HG02678 (cell line): ENCODE results near the gene RIN3.
A peak's percentile ranks its signal among the peaks of the same experiment; 100 is the strongest.

Experiments used
- ATAC-seq: cut with Tn5 transposase; IDR thresholded peaks from one replicate; pipeline ENCODE4 v1.9.1; 2021; ENCODE audit warnings: mild to moderate bottlenecking, moderate library complexity; ENCODE audit not compliant: unreplicated experiment

RIN3 gene, protein sequence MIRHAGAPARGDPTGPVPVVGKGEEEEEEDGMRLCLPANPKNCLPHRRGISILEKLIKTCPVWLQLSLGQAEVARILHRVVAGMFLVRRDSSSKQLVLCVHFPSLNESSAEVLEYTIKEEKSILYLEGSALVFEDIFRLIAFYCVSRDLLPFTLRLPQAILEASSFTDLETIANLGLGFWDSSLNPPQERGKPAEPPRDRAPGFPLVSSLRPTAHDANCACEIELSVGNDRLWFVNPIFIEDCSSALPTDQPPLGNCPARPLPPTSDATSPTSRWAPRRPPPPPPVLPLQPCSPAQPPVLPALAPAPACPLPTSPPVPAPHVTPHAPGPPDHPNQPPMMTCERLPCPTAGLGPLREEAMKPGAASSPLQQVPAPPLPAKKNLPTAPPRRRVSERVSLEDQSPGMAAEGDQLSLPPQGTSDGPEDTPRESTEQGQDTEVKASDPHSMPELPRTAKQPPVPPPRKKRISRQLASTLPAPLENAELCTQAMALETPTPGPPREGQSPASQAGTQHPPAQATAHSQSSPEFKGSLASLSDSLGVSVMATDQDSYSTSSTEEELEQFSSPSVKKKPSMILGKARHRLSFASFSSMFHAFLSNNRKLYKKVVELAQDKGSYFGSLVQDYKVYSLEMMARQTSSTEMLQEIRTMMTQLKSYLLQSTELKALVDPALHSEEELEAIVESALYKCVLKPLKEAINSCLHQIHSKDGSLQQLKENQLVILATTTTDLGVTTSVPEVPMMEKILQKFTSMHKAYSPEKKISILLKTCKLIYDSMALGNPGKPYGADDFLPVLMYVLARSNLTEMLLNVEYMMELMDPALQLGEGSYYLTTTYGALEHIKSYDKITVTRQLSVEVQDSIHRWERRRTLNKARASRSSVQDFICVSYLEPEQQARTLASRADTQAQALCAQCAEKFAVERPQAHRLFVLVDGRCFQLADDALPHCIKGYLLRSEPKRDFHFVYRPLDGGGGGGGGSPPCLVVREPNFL

DNA sequence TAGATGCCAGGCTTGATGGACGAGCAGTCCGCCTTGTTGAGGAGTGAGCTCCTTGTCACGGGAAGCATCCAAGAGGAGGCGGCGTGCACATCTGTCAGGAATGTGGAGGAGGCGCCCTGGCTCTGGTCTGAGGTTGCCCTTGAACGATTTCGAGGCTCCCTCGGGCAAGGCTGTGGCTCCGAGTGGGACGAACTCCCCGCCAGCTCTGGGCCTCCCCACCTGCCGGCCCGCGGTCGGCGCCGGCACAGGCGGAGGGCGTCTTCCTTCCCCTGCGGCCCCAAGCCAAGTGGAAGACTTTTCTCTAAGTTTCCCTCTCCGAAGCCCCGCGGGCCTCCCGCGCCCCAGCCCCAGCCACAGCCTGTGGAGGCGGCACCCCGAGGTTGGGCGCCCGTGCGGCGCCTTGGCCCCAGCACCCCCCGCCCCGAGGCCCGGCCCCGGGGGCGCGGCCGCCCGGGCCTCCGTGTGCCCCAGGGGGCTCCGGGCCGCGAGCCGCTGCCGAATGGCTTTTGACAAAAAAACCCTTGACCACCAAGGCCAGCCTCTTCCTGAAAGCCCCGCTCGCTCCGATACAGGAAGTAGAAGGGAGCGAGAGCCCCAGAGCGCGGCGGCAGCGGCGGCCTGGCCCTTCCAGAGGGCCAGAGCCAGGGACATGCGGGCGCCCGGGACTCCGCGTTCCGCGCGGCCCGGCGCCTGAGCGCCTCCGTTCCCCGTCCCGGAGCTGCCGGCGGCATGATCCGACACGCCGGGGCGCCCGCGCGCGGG lies at the start of gene RIN3:
TSS of gene RIN3 (plus strand) at position 578 of the 762 bp plus-strand sequence. CDS start at position 730, 152 bp downstream.
- ATAC-seq = peak; percentile 70

DNA sequence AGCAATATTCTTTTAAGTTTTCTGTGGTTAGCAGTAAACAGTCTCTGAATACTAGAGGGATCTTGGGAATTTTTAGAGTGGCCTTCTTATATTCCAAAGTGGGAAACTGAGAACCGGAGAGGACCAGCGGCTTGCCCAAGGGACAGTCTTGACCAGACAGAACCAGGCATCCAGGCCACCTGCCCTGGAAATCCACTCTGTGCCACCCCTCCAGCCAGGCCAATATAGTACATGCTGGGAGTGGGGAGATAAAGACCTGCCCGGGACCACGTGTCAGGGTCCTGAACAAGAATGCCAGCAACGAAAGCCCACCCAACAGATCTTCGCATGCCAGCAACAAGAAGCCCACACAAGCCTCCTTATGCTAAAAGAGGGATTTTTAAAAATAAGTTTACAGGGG lies 49.4 kb upstream of the RIN3 start:
- ATAC-seq = no peak

DNA sequence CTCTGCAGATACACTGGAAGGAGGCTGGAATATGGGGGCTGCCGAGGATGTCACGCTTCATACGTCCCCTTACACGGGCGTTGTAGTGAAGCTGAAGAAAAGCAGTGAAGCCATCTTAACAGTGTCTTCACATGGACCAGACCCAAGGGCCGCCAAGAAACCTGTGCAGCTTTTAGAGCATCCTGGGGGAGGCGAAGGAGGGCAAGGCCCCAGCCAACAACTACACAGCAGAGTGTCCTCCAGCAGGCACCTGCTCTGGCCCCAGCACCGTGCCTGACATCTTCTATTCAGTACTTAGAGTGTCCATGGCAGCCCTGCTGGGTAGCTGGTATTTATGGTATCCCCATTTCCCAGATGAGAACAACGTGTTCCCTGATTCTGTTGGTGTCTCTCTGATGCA lies 48.9 kb upstream of the RIN3 start:
- ATAC-seq = no peak

DNA sequence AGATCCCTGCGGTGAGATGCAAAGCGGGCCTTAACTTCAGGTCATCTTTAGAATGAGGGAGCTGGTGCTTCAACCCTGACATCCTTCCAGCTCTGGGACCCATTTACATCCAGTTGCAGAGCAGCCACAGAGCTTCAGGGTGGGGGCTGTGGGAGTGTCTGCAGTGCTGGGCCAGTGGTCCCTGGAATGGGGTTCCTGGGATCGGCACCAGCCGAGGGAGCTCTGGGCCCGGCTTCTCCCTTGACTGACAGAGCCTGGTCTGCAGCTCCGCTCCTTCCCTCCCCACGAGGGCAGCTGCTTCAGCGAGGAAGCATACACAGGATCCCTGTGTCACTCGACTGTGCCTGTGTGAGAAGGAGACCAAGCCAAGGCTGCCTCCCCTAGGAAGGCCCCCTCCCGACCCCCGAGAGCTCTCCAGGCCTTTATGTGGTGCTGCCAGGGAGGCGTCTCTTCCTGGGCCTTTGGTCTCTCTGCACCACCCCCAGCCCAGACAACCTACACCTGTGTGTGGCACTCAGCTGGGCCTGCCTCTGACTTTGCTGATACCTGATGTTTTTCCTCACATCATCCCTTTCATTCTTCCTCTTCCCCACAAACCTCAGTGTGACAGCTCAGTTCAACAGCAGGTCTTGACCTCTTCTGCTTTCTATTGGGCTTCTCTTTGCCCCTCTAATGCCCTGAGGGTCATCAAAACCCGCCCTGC lies 48.1 kb upstream of the RIN3 start:
- ATAC-seq = no peak

DNA sequence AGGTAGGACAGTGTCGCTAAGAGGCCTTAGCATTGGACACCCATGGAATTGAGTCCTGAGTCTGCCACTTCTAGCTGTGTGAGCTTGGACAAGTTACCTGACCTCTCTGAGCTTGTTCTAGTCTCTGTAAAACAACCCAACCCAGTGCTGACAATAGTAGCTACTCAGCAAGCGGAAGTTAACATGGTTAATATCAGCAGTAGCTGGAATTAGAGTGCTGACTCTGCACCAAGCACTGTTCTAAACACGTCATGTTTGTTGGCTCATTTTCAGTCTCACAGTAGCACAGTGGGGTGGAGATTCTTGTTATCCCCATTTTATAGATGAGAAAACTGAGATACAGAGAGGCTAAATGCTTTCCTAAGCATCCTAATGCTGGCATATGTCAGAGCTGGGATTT lies 47.5 kb upstream of the RIN3 start:
- no peak for ATAC-seq

DNA sequence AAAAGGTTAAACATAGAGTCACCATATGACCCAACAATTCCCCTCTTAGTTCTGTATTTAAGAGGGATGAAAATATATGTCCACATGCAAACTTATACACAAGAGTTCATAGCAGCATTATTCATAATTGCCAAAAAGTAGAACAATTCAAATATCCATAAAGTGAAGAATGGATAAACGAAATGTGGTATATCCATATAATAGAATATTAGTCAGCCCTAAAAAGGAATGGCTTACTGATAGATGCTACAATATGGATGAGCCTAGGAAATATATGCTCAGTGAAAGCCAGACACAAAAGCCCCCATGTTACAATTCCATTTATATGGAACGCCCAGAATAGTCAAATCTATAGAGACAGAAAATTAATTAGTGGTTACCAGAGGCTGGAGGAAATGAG lies 44.1 kb upstream of the RIN3 start:
- ATAC-seq = no peak

DNA sequence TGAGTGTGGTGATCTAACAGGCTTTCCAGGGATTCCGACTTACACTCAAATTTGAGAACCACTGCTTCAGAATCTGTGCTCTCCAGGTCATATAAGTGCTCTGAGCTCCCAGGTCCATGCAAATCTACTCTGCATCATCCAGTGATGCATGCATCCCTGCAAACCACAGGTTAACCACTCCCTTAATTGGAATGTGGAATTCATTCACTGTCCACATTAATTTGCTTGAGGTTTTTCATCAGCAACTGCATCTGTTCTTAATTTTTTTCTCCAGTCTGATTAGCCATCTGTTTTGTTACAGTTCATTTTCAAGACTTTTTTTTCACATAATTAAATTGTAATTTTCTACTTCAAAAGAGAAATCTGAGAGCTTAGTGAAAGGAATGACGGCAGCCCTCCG lies 43.4 kb upstream of the RIN3 start:
- ATAC-seq = no peak

DNA sequence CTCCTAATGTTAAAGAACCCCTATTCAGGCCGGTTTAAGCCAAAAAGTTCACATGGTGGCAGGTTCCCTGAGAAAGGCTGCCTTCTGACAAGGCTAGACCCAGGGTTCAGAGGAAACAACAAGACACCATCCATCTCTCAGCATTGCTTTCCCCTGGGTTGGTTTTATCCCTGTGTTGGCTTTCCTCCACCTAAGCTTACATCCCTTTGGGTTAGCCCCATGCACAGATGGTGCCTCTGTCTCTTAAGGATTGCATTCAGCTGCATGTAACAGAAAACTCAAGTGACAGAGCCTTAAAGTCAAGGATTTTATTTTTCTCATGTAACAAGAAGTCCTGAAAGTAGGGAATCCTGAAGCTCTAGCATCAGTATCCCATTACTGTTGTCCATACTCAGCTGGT lies 42.8 kb upstream of the RIN3 start:
- no peak for ATAC-seq

DNA sequence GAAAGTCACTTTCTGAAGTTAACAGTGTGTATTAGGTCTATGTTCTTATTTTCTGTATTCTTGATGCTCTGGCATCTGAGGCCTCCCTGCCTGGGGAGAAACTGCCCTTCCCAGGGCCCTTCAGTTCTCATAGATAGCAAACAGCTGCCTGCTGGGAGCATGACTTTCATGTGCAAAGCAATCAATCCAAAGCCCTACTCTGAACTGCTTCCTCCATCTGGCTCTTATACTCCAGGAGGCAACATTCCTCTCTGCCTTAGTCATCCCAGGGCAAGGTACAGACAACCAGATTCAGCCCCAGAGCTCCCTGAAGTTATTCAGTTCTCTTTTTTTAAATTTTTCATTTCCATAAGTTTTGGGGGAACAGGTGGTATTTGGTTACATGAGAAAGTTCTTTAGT lies 41.7 kb upstream of the RIN3 start:
- no peak for ATAC-seq

DNA sequence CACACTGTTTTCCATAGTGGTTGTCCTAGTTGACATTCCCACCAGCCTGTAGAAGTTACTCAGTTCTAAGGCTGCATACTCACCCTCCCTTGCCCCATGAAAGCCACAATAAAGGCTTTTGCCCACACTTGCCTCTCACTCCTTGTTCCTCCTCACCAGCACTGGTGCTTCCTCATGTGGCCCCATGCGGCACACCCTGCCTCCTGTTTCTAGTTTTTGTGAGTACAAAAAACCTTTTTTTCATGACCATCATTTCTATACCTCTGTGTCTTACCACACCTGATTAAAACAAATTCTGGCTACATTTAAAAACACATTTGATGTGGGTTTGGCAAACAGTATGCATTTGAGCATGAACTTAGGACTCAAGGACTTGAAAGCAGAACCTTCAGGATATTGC lies 40.7 kb upstream of the RIN3 start:
- ATAC-seq = no peak

DNA sequence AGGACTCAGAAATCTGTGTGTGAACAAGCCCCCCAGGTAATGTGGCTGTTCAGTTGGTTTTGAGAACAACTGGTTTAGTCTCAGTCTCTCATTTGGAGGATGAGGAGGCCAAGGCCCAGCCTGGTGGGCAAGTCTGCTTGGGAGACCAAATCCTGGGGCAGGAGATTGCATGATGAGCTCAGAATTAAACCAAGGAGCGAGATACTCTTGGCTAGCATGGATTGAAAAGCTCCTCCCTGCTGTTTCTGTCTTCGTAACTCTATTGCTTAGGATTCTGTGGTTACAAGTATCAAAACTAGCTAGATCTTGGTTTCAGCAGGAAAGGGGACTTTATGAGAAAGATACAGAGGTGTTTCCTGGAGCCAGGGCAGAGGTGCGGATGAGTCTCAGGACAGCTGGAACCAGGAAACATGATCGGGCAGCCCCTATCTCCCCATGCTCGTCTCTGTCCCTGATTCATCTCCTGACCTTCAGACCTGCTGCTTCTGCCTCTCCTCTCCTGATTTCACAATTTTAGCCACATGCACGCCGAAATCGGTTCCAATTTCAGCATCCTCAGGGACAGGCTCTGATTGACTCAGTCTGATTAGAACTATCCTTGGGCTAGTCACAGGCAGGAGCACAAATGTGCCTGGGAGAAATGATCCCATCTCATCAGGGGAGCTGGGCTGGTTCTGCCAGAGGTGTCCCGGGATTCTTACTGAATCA lies 40.2 kb upstream of the RIN3 start:
- ATAC-seq = no peak

DNA sequence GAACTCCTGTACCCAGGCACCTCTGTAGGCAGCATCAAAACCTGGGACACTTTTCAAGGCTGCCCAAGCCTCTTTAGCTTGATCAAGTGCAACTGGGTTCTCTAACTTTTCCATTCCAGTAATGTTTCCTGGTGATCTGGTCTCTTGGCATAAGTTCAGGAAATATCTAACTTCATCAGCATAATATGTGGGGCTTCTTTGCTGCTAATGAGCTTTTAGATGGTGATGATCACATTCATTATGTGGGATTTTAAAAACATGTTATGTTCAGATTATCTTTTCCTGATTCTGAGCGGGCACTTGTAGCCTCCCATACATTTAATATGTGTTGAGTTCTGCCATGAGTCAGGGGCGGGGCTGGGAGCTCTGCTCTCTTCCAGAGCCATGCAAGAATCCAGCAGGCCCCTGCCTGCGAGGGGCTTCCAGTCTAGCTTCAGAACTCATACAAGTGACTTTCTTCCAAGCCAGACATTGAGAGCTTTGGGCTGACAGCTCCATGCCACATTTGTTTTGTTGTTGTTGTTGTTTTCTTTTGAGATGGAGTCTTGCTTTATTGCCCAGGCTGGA lies 39.5 kb upstream of the RIN3 start:
- no peak for ATAC-seq

DNA sequence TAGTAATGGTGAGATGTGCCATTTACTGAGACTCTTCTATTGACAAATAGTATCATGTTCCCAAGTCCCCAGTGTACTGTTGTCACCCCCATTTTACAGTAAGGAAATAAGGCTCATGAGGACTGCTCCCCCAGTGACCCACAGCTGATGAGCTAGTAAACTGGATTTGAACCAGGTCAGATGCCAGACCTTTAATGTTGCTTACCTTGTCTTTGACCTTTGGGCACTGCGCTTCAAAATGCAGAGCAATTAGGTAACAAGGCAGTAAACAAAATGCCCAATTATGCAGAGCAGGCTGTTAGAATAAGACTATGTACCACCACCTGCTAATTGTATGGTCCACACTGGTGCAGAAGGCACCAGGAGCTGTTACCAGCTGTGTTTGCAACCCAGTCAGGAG lies 38.5 kb upstream of the RIN3 start:
- no peak for ATAC-seq

DNA sequence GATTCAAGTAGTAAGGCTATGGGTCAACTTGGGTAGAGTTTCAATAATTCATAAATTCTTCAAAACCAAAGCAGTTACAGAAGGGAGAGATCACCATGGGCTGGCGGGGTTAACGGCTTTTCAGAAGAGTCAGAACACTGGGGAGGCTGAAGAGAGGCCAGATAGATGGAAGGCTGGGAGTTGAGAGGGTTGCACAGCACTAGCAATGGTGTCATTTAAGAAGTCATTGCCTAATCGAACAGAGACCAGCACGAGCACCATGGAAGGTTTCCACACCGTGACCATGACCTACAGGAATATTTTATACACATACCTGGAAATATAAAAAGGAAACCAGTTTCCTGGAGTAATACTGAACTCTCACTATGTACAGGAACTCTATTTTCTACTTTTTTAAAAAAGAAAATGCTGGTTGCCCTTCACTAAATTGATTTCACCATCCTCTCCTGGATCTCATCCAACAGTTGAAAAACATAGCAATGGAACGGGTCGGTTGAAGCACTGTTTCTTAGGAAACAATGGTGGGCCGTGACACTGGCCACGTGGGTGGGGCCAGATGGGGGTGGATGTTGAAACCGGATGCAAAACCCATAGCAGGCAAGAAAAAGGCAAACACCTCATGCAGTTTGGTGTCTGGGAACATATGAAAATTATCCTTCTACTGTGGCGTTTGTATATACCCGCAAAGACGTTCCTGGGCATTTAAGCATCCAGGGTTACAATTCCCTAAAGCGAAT lies 38.0 kb upstream of the RIN3 start:
- ATAC-seq = no peak

DNA sequence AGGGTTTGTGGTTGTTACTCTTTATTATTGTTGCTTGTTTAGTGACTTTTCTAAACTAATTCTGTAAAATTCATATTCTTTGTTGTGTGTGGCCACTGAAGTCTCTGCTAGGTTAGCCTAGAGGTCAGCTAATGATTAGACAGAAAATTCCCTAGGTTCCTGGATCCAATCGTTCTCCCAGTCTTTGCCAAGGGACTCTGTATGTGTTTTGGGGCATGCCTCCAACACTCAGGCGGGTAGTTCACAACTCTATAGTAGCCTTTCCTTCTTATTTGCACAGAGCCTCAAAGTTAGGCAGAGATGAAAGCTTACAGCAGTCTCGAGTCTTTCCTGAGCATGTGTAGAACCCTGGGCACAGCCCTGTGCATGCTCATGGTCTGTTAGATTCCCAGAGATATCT lies 32.7 kb upstream of the RIN3 start:
- ATAC-seq = no peak

DNA sequence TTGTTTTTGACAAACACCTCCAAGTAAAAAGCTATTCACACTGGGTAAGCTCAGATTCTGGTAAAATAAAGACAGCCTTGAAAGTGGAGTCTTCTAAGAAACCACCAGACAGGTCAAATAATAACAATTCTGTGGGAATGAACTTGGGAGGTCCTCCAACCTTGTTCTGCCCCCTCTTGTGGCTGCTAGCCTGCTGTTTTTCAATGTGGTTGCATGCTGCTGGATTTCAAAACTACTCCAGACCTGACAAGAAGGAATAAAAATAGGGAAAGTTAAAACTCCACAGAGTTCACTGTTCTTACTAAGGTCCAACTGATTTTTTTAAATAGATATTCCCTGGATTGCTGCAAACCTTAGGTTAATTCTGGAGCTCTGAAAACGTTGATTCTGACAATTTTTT lies 32.2 kb upstream of the RIN3 start:
- ATAC-seq = no peak

DNA sequence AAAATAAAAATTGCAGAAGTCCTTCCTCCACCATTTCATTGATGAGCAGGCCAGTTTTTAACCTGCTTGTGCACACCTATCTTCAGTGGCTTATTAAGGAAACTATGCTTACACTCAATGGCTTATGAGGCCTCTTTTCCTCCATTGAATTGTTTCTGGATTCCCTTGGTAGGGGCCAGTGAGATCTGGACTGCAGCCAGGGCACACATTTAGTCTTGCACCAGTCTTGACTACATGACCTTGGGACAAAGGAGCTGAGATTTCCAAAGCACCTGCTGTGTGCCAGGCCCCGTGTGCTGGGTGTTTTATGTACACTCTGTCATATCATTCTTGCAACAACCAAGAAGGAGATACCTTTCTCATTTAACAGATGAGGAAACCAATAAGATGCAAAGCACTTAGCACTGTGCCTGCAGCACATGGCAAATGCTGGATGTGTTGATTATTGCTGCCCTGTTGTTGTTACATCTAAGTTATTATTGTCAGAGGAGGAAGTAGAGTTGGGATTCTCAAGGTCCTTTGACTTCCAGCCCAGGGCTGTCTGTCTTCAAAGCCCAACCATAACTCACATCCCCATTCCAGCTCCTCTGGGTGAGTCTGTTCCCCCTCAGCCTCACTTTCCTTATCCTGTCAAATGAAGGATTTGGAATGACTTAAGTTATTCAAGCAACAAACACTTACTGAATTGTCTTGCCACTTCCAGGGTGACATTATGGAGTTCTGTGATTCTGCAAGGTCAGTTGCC lies 31.6 kb upstream of the RIN3 start:
- ATAC-seq = no peak

DNA sequence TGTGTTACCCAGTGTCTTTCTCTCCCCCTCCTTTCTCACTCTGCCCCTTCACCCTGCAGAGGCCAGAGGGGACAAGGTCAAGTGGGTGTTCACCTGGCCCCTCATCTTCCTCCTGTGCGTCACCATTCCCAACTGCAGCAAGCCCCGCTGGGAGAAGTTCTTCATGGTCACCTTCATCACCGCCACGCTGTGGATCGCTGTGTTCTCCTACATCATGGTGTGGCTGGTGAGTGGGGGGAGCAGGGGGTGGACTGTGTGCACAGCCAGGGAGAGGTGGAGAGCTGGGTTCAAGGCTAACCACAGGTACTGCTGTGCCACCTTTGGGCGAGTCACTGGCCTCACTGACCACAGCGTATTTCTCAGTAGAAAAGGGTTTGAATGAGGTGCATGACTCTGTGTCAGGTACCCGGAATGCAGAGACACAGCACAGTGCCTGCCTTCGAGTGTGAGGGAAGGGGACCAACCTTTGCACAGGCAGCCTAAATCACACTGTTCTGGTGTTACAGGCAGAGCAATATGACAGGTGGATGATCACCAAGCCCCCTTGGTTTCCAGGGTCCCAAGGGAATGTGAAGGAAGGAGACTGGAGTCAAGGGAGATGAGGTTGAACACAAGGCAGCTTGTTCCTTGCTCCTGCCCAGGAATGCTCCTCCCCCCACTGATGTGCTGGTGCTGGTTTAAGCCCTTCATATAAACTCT lies 30.8 kb upstream of the RIN3 start:
- ATAC-seq = no peak
